MCF 10A (cell line): Measurements from ENCODE around the gene AVEN. TPM values are rescaled to one million over a fixed set of nuclear protein-coding genes. Genes with fewer than 3 reads are reported as not detected.

Experiments
- BruUV-seq: library from RNA; stranded (reverse); fragments of 400-500 nt; replicated peaks from 2 replicates; lab custom pipeline; 2021; lab: Mats Ljungman, UMichigan
- CTCF ChIA-PET: fragments of 300-600 bp; sonication (Branson Sonifier 250); formaldehyde crosslinking; extraction: SDS; loops from one replicate; lab custom pipeline; 2021; ENCODE audit warnings: antibody characterized with exemption, inconsistent platforms; lab: Yijun Ruan, JAX
- POLR2A ChIA-PET: fragments of 300-600, 350-650 bp; sonication (Branson Sonifier 250); formaldehyde crosslinking; extraction: SDS; loops from one replicate; lab custom pipeline; 2020; ENCODE audit warnings: antibody characterized with exemption, inconsistent platforms; lab: Yijun Ruan, JAX
- DNase-seq: peaks from one replicate; pipeline ENCODE4 v3.0.0-alpha.2; 2018; ENCODE audit not compliant: unreplicated experiment
- H3K27ac Mint-ChIP-seq: one replicate; pipeline ENCODE4 v1.8.0; 2022; ENCODE audit warnings: mild to moderate bottlenecking, low read depth, mixed read lengths; ENCODE audit not compliant: unreplicated experiment
- H3K27me3 Mint-ChIP-seq: one replicate; pipeline ENCODE4 v1.8.0; 2022; ENCODE audit warnings: mixed read lengths; ENCODE audit not compliant: insufficient read depth, unreplicated experiment
- H3K36me3 Mint-ChIP-seq: one replicate; pipeline ENCODE4 v1.8.0; 2022; ENCODE audit warnings: mild to moderate bottlenecking, moderate library complexity, mixed read lengths; ENCODE audit not compliant: insufficient read depth, unreplicated experiment
- H3K4me1 Mint-ChIP-seq: one replicate; pipeline ENCODE4 v1.8.0; 2022; ENCODE audit warnings: mixed read lengths; ENCODE audit not compliant: insufficient read depth, unreplicated experiment
- H3K4me3 Mint-ChIP-seq: one replicate; pipeline ENCODE4 v1.8.0; 2022; ENCODE audit warnings: mild to moderate bottlenecking, moderate library complexity, mixed read lengths; ENCODE audit not compliant: unreplicated experiment
- H3K9me3 Mint-ChIP-seq: one replicate; pipeline ENCODE4 v1.8.0; 2022; ENCODE audit warnings: mixed read lengths; ENCODE audit not compliant: unreplicated experiment
- intact Hi-C: fragments of 100-400 bp; cut with micrococcal nuclease; formaldehyde crosslinking; loops from 2 replicates; pipeline ENCODE4 v1.14.1; 2022
- total RNA-seq: library from RNA; stranded (reverse); gene quantifications from 2 replicates; pipeline ENCODE4 v1.2.3, GENCODE V29; 2022
- TF ChIP-seq, protein P1 (sequence below): fragments of 200-600 bp; IDR thresholded peaks from one replicate; pipeline ENCODE4 v1.8.0; 2022; ENCODE audit warnings: antibody characterized with exemption, mild to moderate bottlenecking; ENCODE audit not compliant: unreplicated experiment

Gene AVEN
- total RNA-seq, 1 experiment from 2014 or later: 42.4 TPM

DNA sequence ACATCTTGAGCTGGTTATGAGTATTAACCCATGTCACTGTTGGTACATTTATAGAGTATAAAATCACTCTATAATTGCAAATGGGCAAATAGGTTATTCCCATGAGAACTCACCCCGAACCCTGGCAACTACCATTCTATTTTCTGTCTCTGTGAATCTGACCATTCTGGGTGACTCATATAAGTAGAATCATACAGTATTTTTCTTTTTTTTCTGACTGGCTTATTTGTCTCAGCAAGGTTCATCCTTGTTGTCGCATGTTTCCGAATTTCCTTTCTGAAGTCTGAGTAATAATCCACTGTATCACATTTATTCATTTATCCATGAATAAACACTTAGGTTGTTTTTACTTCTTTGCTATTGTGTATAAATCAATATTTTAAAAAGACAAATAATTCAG is 130.6 kb downstream of the AVEN start:
- Mint-ChIP-seq H3K27me3 (no peaks in the 10 kb centered on the region), H3K9me3 (no peaks in the 10 kb centered on the region), H3K36me3 (no peaks in the 10 kb centered on the region), H3K27ac (peak overlapping the region; percentile 22), H3K4me3 (no peak overlapping the region), H3K4me1 (peaks cover 25% of the 10 kb centered on the region)
- intact Hi-C loops: no loop called here
- no TSS peak for BruUV-seq
- TF ChIP-seq, protein P1, sequence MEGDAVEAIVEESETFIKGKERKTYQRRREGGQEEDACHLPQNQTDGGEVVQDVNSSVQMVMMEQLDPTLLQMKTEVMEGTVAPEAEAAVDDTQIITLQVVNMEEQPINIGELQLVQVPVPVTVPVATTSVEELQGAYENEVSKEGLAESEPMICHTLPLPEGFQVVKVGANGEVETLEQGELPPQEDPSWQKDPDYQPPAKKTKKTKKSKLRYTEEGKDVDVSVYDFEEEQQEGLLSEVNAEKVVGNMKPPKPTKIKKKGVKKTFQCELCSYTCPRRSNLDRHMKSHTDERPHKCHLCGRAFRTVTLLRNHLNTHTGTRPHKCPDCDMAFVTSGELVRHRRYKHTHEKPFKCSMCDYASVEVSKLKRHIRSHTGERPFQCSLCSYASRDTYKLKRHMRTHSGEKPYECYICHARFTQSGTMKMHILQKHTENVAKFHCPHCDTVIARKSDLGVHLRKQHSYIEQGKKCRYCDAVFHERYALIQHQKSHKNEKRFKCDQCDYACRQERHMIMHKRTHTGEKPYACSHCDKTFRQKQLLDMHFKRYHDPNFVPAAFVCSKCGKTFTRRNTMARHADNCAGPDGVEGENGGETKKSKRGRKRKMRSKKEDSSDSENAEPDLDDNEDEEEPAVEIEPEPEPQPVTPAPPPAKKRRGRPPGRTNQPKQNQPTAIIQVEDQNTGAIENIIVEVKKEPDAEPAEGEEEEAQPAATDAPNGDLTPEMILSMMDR: no peak
- POLR2A ChIA-PET: no interaction called here
- CTCF ChIA-PET: interaction anchor here (0.6 kb wide), 1 partner anchor 77 kb away, joined by 3 read pairs; no protein-coding TSS in a partner anchor
- no peak for DNase-seq

GRCh38 chr15:33907326-33907725 is 131.7 kb downstream of the AVEN start:
- no TSS peak for BruUV-seq
- TF ChIP-seq, protein P1: no peak
- intact Hi-C loops: no loop called here
- H3K4me1 Mint-ChIP-seq: peaks cover 25% of the 10 kb centered on the region
- POLR2A ChIA-PET: interaction anchor here (0.7 kb wide), 1 partner anchor 753 kb away, joined by 3 read pairs; no protein-coding TSS in a partner anchor
- H3K4me3 Mint-ChIP-seq: no peak overlapping the region
- no peak for DNase-seq
- H3K36me3 Mint-ChIP-seq: no peaks in the 10 kb centered on the region
- CTCF ChIA-PET: no interaction called here
- no peaks in the 10 kb centered on the region for H3K9me3 Mint-ChIP-seq
- no peaks in the 10 kb centered on the region for H3K27me3 Mint-ChIP-seq
- no peak overlapping the region for H3K27ac Mint-ChIP-seq

DNA sequence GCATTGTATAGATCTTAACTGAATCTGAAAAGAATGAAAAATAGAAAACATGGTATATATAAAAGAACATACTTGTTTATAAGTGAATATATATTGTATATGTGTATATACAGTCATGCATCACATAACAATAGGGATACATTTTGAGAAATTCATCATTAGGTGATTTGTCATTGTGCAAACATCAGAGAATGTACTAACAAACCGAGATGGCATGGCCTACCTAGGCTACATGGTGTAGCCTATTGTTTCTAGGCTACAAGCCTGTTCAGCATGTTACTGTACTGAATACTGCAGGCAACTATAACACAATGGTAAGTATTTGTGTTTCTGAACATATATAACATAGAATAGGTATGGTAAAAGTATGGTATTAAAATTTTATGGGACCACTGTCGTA is 135.3 kb downstream of the AVEN start:
- no peaks in the 10 kb centered on the region for H3K36me3 Mint-ChIP-seq
- no peaks in the 10 kb centered on the region for H3K27me3 Mint-ChIP-seq
- no peak overlapping the region for H3K27ac Mint-ChIP-seq
- BruUV-seq: no TSS peak
- no peak overlapping the region for H3K4me3 Mint-ChIP-seq
- ChIA-PET POLR2A (no interaction called here), CTCF (interaction anchor here (0.6 kb wide), 1 partner anchor 1607 kb away, joined by 3 read pairs; no protein-coding TSS in a partner anchor)
- TF ChIP-seq, protein P1: no peak
- no peak for DNase-seq
- H3K9me3 Mint-ChIP-seq: no peaks in the 10 kb centered on the region
- H3K4me1 Mint-ChIP-seq: peaks cover 10% of the 10 kb centered on the region
- intact Hi-C loops: no loop called here

GRCh38 chr15:33902043-33902442 is 137.0 kb downstream of the AVEN start:
- Mint-ChIP-seq H3K27ac (no peak overlapping the region), H3K9me3 (no peaks in the 10 kb centered on the region), H3K4me1 (peaks cover 8% of the 10 kb centered on the region), H3K27me3 (no peaks in the 10 kb centered on the region), H3K4me3 (no peak overlapping the region), H3K36me3 (no peaks in the 10 kb centered on the region)
- DNase-seq: no peak
- TF ChIP-seq, protein P1: no peak
- no TSS peak for BruUV-seq
- CTCF ChIA-PET: interaction anchor here (0.5 to 1.2 kb wide), 2 partner anchors 18 to 1280 kb away, joined by 3 to 5 read pairs; no protein-coding TSS in a partner anchor
- intact Hi-C loops: no loop called here
- POLR2A ChIA-PET: interaction anchor here (0.6 kb wide), 1 partner anchor 79 kb away, joined by 3 read pairs; no protein-coding TSS in a partner anchor
